Keratinocyte (primary cell): ENCODE data around the gene LRRN3.

Source experiments
- EZH2 ChIP-seq: IDR thresholded peaks from one replicate; pipeline ENCODE4 v1.6.1; 2012; ENCODE audit warnings: inconsistent platforms, mild to moderate bottlenecking, low read length, moderate library complexity
- TF ChIP-seq, protein P1 (sequence below), 3 experiments: IDR thresholded peaks in 1 of 3; conservative IDR thresholded peaks in 1 of 3; optimal IDR thresholded peaks in 1 of 3; 2 replicates in 2 of 3; 3 replicates in 1 of 3; pipeline versions ENCODE3 to v1.5.1; 2011; ENCODE audit warnings: low read length in 3 of 3, mild to moderate bottlenecking in 3 of 3, moderate library complexity in 2 of 3, control low read depth in 1 of 3, inconsistent platforms in 1 of 3; ENCODE audit not compliant: insufficient read depth in 2 of 3; ENCODE audit errors: extremely low read depth in 1 of 3

DNA sequence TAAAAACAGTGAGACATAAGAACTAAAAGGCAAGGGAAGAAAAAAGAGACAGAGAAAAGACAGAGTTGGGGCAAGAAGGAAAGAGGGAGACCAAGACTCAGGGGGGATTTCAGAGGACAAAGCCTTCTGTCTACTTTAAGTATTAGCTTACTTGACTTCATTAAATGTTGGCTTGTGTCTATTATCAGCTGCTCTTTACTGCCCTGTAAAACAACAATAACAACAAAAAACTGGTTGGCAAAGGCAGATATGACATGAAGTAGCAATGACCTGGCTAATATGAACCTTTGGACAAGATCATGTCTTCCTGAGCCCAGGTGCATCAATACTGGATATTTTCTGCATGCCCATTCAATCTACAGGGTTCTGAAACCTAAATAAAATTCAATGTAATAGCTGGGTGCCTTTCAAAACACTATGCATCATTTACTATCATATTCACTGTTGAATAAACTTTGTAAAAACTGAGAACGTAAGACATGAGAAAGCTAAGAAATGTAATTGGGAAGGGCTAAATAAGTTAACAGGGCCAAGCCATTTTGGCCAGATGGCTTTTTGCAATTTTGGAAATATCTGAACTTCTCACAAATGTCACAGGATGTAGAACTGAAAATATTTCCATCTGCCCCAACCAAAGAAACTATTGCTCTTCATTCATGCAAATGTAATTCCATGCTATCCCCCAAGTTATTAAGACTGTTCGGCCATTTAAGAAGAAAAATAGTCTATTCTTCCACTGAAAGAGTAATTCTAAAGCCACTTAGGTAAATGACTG lies 49.4 kb downstream of the LRRN3 start:
- TF ChIP-seq, protein P1, sequence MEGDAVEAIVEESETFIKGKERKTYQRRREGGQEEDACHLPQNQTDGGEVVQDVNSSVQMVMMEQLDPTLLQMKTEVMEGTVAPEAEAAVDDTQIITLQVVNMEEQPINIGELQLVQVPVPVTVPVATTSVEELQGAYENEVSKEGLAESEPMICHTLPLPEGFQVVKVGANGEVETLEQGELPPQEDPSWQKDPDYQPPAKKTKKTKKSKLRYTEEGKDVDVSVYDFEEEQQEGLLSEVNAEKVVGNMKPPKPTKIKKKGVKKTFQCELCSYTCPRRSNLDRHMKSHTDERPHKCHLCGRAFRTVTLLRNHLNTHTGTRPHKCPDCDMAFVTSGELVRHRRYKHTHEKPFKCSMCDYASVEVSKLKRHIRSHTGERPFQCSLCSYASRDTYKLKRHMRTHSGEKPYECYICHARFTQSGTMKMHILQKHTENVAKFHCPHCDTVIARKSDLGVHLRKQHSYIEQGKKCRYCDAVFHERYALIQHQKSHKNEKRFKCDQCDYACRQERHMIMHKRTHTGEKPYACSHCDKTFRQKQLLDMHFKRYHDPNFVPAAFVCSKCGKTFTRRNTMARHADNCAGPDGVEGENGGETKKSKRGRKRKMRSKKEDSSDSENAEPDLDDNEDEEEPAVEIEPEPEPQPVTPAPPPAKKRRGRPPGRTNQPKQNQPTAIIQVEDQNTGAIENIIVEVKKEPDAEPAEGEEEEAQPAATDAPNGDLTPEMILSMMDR (optimal IDR thresholded peaks at IDR 0.05 in 1 of 3, IDR thresholded peaks at IDR 0.05 in 1 of 3, conservative IDR thresholded peaks at IDR 0.05 in 1 of 3; ENCODE audit: extremely low read depth in 1 of 3, insufficient read depth in 2 of 3, low read length in 3 of 3): no peak
- no peak for TF ChIP-seq EZH2
